Panc1 (cell line): Measurements from ENCODE around the gene ZBTB6. TPM values are rescaled to one million over a fixed set of nuclear protein-coding genes. Genes with fewer than 3 reads are reported as not detected.

Source experiments
- ATAC-seq: fragments of 200-7000 bp; cut with Tn5 transposase; 2 replicates; pipeline ENCODE4 v1.9.1; 2020; ENCODE audit warnings: mild to moderate bottlenecking, moderate library complexity
- BruUV-seq: library from RNA; stranded (reverse); fragments of 400-500 nt; replicated peaks from 2 replicates; lab custom pipeline; 2021; lab: Mats Ljungman, UMichigan
- CTCF ChIA-PET: fragments of 300-600 bp; sonication (Branson Sonifier 250); formaldehyde crosslinking; loops from one replicate; lab custom pipeline; 2022; ENCODE audit warnings: antibody characterized with exemption; lab: Charles Lee
- POLR2A ChIA-PET: fragments of 300-600 bp; sonication (Branson Sonifier 250); formaldehyde crosslinking; loops from one replicate; lab custom pipeline; 2022; ENCODE audit warnings: antibody characterized with exemption; lab: Charles Lee
- DNase-seq: peaks from one replicate; pipeline ENCODE4 v3.0.0-alpha.2; 2010; ENCODE audit warnings: low read depth, low spot score
- H3K27ac ChIP-seq: 2 replicates; pipeline ENCODE4 v1.5.1; 2011; ENCODE audit warnings: mild to moderate bottlenecking, low read length, inconsistent platforms
- H3K27me3 ChIP-seq: fragments of 200-500 bp; sonication (Bioruptor generic); 2 replicates; pipeline ENCODE4 v1.6.0; 2014; ENCODE audit warnings: low read length, inconsistent platforms; ENCODE audit not compliant: control insufficient read depth, insufficient read depth
- H3K36me3 ChIP-seq: fragments of 200-500 bp; sonication (Bioruptor generic); 2 replicates; pipeline ENCODE4 v1.5.1; 2014; ENCODE audit warnings: inconsistent platforms, mild to moderate bottlenecking, low read length, moderate library complexity; ENCODE audit not compliant: control insufficient read depth, insufficient read depth
- H3K4me1 ChIP-seq: 2 replicates; pipeline ENCODE4 v1.5.1; 2011; ENCODE audit warnings: inconsistent platforms, mild to moderate bottlenecking, low read length, moderate library complexity; ENCODE audit not compliant: control insufficient read depth, insufficient read depth
- H3K4me3 ChIP-seq, 2 experiments: 2 replicates each; pipeline ENCODE4 v1.5.1; 2011 to 2012; ENCODE audit warnings: low read depth in 2 of 2, low read length in 2 of 2, mild to moderate bottlenecking in 2 of 2, inconsistent platforms in 1 of 2, moderate library complexity in 1 of 2
- H3K9me3 ChIP-seq: fragments of 200-500 bp; sonication (Bioruptor generic); 2 replicates; pipeline ENCODE4 v1.5.1; 2014; ENCODE audit warnings: low read depth, mild to moderate bottlenecking, inconsistent platforms, low read length, moderate library complexity; ENCODE audit not compliant: control insufficient read depth, insufficient read depth
- POLR2AphosphoS5 ChIP-seq: IDR thresholded peaks from 2 replicates; pipeline ENCODE4 v1.6.1; 2012; ENCODE audit warnings: mild to moderate bottlenecking, low read depth, low read length, moderate library complexity
- SIN3A ChIP-seq: IDR thresholded peaks from 2 replicates; pipeline ENCODE4 v1.6.1; 2012; ENCODE audit warnings: low read depth, mild to moderate bottlenecking, low read length, moderate library complexity, borderline replicate concordance; ENCODE audit not compliant: insufficient read depth
- TCF7L2 ChIP-seq: IDR thresholded peaks from 2 replicates; pipeline ENCODE4 v1.6.1; 2011; ENCODE audit warnings: mild to moderate bottlenecking, low read depth, low read length, inconsistent platforms
- in situ Hi-C: cut with HindIII; loops from 2 replicates; pipeline ENCODE4 v1.10.0; 2016; ENCODE audit warnings: low sequenced_read_pairs, low pct_unique_long_range_greater_than_20kb
- intact Hi-C: fragments of 100-400 bp; cut with micrococcal nuclease; formaldehyde crosslinking; loops from one replicate; pipeline ENCODE4 v1.10.0; 2022; ENCODE audit not compliant: unreplicated experiment
- total RNA-seq: library from RNA; stranded (reverse); gene quantifications from one replicate; pipeline ENCODE4 v1.2.1, GENCODE V29; 2021; ENCODE audit not compliant: unreplicated experiment
- TF ChIP-seq, protein P1 (sequence below): fragments of 450-650 bp; IDR thresholded peaks from 2 replicates; pipeline ENCODE4 v1.5.1; 2017; ENCODE audit warnings: mild to moderate bottlenecking
- TF ChIP-seq, protein P2 (sequence below), 2 experiments: IDR thresholded peaks; 2 replicates each; pipeline ENCODE4 v1.6.1; 2011 to 2012; ENCODE audit warnings: low read depth in 2 of 2, control low read depth in 1 of 2, low read length in 1 of 2, mild to moderate bottlenecking in 1 of 2, moderate library complexity in 1 of 2; ENCODE audit not compliant: insufficient read depth in 1 of 2

Gene ZBTB6
- total RNA-seq, 1 experiment from 2014 or later = 5.9 TPM

- Histone ChIP-seq H3K4me1 (peaks cover 7% of the 10 kb centered on the region; the same call in 1 of the 2 replicates), H3K9me3 (no peaks in the 10 kb centered on the region), H3K36me3 (peaks cover 9% of the 10 kb centered on the region), H3K4me3 (peak overlapping the region in 1 of 2 experiments; percentile 92; a peak in 3 of 4 replicates), H3K27me3 (no peaks in the 10 kb centered on the region), H3K27ac (peak overlapping the region; percentile 95; the same call in 1 of the 2 replicates)
- ATAC-seq (no peak), DNase-seq (no peak)
- ChIA-PET CTCF (no interaction called here), POLR2A (interaction anchor here (1.2 kb wide), 1 partner anchor 11 kb away, joined by 3 read pairs; no protein-coding TSS in a partner anchor)
- TSS peak; percentile 78 for BruUV-seq
- intact Hi-C loops = no loop called here
- in situ Hi-C loops = no loop called here
- no peak for TF ChIP-seq TCF7L2
- TF ChIP-seq POLR2AphosphoS5 = no peak
- TF ChIP-seq, protein P1, sequence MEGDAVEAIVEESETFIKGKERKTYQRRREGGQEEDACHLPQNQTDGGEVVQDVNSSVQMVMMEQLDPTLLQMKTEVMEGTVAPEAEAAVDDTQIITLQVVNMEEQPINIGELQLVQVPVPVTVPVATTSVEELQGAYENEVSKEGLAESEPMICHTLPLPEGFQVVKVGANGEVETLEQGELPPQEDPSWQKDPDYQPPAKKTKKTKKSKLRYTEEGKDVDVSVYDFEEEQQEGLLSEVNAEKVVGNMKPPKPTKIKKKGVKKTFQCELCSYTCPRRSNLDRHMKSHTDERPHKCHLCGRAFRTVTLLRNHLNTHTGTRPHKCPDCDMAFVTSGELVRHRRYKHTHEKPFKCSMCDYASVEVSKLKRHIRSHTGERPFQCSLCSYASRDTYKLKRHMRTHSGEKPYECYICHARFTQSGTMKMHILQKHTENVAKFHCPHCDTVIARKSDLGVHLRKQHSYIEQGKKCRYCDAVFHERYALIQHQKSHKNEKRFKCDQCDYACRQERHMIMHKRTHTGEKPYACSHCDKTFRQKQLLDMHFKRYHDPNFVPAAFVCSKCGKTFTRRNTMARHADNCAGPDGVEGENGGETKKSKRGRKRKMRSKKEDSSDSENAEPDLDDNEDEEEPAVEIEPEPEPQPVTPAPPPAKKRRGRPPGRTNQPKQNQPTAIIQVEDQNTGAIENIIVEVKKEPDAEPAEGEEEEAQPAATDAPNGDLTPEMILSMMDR = no peak
- TF ChIP-seq SIN3A = no peak
- TF ChIP-seq, protein P2, sequence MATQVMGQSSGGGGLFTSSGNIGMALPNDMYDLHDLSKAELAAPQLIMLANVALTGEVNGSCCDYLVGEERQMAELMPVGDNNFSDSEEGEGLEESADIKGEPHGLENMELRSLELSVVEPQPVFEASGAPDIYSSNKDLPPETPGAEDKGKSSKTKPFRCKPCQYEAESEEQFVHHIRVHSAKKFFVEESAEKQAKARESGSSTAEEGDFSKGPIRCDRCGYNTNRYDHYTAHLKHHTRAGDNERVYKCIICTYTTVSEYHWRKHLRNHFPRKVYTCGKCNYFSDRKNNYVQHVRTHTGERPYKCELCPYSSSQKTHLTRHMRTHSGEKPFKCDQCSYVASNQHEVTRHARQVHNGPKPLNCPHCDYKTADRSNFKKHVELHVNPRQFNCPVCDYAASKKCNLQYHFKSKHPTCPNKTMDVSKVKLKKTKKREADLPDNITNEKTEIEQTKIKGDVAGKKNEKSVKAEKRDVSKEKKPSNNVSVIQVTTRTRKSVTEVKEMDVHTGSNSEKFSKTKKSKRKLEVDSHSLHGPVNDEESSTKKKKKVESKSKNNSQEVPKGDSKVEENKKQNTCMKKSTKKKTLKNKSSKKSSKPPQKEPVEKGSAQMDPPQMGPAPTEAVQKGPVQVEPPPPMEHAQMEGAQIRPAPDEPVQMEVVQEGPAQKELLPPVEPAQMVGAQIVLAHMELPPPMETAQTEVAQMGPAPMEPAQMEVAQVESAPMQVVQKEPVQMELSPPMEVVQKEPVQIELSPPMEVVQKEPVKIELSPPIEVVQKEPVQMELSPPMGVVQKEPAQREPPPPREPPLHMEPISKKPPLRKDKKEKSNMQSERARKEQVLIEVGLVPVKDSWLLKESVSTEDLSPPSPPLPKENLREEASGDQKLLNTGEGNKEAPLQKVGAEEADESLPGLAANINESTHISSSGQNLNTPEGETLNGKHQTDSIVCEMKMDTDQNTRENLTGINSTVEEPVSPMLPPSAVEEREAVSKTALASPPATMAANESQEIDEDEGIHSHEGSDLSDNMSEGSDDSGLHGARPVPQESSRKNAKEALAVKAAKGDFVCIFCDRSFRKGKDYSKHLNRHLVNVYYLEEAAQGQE (IDR thresholded peaks at IDR 0.05; ENCODE audit: insufficient read depth in 1 of 2, low read depth in 2 of 2, low read length in 1 of 2) = no peak
Observed at GRCh38 chr9:122929796-122930354, 16.8 kb upstream of the ZBTB6 start.

DNA sequence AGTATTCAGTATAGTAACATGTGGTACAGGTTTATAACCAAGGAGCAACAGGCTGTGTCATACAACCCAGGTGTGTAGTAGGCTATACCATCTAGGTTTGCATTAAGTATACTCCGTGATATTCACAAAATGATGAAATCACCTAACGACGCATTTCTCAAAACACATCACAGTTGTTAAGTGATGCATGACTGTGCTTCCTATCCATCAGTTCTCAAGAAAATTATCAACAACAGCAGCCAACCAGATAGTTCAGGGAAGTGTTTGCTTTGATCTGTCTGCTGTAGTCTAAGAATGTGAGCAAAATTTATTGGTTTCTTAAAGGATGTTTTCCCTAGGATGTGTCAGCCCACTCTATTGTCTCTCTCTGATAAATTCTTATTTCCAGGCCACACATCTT lies 10.8 kb upstream of the ZBTB6 start:
- ATAC-seq = no peak
- Histone ChIP-seq H3K4me3 (no peak overlapping the region), H3K27me3 (no peaks in the 10 kb centered on the region), H3K27ac (no peak overlapping the region), H3K36me3 (no peaks in the 10 kb centered on the region), H3K9me3 (no peaks in the 10 kb centered on the region), H3K4me1 (no peaks in the 10 kb centered on the region)
- ChIA-PET CTCF (no interaction called here), POLR2A (interaction anchor here (0.5 kb wide), 1 partner anchor 1672 kb away, joined by 5 read pairs; no protein-coding TSS in a partner anchor)
- in situ Hi-C loops (no loop called here), intact Hi-C loops (no loop called here)
- no peak for DNase-seq
- TF ChIP-seq TCF7L2 (no peak), POLR2AphosphoS5 (no peak), SIN3A (no peak)
- TF ChIP-seq, protein P1 = no peak
- TF ChIP-seq, protein P2 (IDR thresholded peaks at IDR 0.05; ENCODE audit: insufficient read depth in 1 of 2, low read depth in 2 of 2, low read length in 1 of 2) = no peak
- no TSS peak for BruUV-seq
